MCF 10A (cell line): ENCODE data around the gene LHX3. TPM values are rescaled to one million over a fixed set of nuclear protein-coding genes. Genes with fewer than 3 reads are reported as not detected.

Experiments
- BruUV-seq: library from RNA; stranded (reverse); fragments of 400-500 nt; replicated peaks from 2 replicates; lab custom pipeline; 2021; lab: Mats Ljungman, UMichigan
- CTCF ChIA-PET: fragments of 300-600 bp; sonication (Branson Sonifier 250); formaldehyde crosslinking; extraction: SDS; loops from one replicate; lab custom pipeline; 2021; ENCODE audit warnings: antibody characterized with exemption, inconsistent platforms; lab: Yijun Ruan, JAX
- POLR2A ChIA-PET: fragments of 300-600, 350-650 bp; sonication (Branson Sonifier 250); formaldehyde crosslinking; extraction: SDS; loops from one replicate; lab custom pipeline; 2020; ENCODE audit warnings: antibody characterized with exemption, inconsistent platforms; lab: Yijun Ruan, JAX
- DNase-seq: peaks from one replicate; pipeline ENCODE4 v3.0.0-alpha.2; 2018; ENCODE audit not compliant: unreplicated experiment
- H3K27ac Mint-ChIP-seq: one replicate; pipeline ENCODE4 v1.8.0; 2022; ENCODE audit warnings: mild to moderate bottlenecking, low read depth, mixed read lengths; ENCODE audit not compliant: unreplicated experiment
- H3K27me3 Mint-ChIP-seq: one replicate; pipeline ENCODE4 v1.8.0; 2022; ENCODE audit warnings: mixed read lengths; ENCODE audit not compliant: insufficient read depth, unreplicated experiment
- H3K36me3 Mint-ChIP-seq: one replicate; pipeline ENCODE4 v1.8.0; 2022; ENCODE audit warnings: mild to moderate bottlenecking, moderate library complexity, mixed read lengths; ENCODE audit not compliant: insufficient read depth, unreplicated experiment
- H3K4me1 Mint-ChIP-seq: one replicate; pipeline ENCODE4 v1.8.0; 2022; ENCODE audit warnings: mixed read lengths; ENCODE audit not compliant: insufficient read depth, unreplicated experiment
- H3K4me3 Mint-ChIP-seq: one replicate; pipeline ENCODE4 v1.8.0; 2022; ENCODE audit warnings: mild to moderate bottlenecking, moderate library complexity, mixed read lengths; ENCODE audit not compliant: unreplicated experiment
- H3K9me3 Mint-ChIP-seq: one replicate; pipeline ENCODE4 v1.8.0; 2022; ENCODE audit warnings: mixed read lengths; ENCODE audit not compliant: unreplicated experiment
- CTCF ChIP-seq: fragments of 200-600 bp; IDR thresholded peaks from one replicate; pipeline ENCODE4 v1.8.0; 2022; ENCODE audit warnings: antibody characterized with exemption, mild to moderate bottlenecking; ENCODE audit not compliant: unreplicated experiment
- intact Hi-C: fragments of 100-400 bp; cut with micrococcal nuclease; formaldehyde crosslinking; loops from 2 replicates; pipeline ENCODE4 v1.14.1; 2022
- total RNA-seq: library from RNA; stranded (reverse); gene quantifications from 2 replicates; pipeline ENCODE4 v1.2.3, GENCODE V29; 2022

Gene LHX3
- total RNA-seq, 1 experiment from 2014 or later, result 0.26 TPM

- H3K27me3 Mint-ChIP-seq, result peaks cover 33% of the 10 kb centered on the region
- no TSS peak for BruUV-seq
- CTCF ChIA-PET, result no interaction called here
Observed at GRCh38 chr9:136180586-136180985, 24.3 kb downstream of the LHX3 start.

GRCh38 chr9:136179761-136180160 is 25.2 kb downstream of the LHX3 start:
- Mint-ChIP-seq H3K36me3 (no peaks in the 10 kb centered on the region), H3K9me3 (no peaks in the 10 kb centered on the region), H3K27ac (no peak overlapping the region), H3K27me3 (peaks cover 25% of the 10 kb centered on the region), H3K4me1 (no peaks in the 10 kb centered on the region), H3K4me3 (no peak overlapping the region)
- POLR2A ChIA-PET, result no interaction called here
- no TSS peak for BruUV-seq
- TF ChIP-seq CTCF, result no peak
- intact Hi-C loops, result no loop called here
- DNase-seq, result no peak
- CTCF ChIA-PET, result interaction anchor here (0.6 kb wide), 1 partner anchor 88 kb away, joined by 4 read pairs; no protein-coding TSS in a partner anchor

More at GRCh38 chr9:136180586-136180985, 24.3 kb downstream of the LHX3 start:
- Mint-ChIP-seq H3K4me1 (no peaks in the 10 kb centered on the region), H3K36me3 (no peaks in the 10 kb centered on the region), H3K4me3 (no peak overlapping the region), H3K9me3 (no peaks in the 10 kb centered on the region), H3K27ac (no peak overlapping the region)
- POLR2A ChIA-PET, result no interaction called here
- intact Hi-C loops, result no loop called here
- no peak for TF ChIP-seq CTCF
- no peak for DNase-seq

GRCh38 chr9:136179101-136179616 is 25.8 kb downstream of the LHX3 start:
- CTCF ChIA-PET, result interaction anchor here (0.6 to 1.0 kb wide), 3 partner anchors 9 to 88 kb away, joined by 3 to 4 read pairs (median 4); no protein-coding TSS in a partner anchor
- TF ChIP-seq CTCF, result no peak
- no TSS peak for BruUV-seq
- POLR2A ChIA-PET, result interaction anchor here (0.7 kb wide), 1 partner anchor 611 kb away, joined by 3 read pairs; no protein-coding TSS in a partner anchor
- no peak overlapping the region for H3K4me3 Mint-ChIP-seq
- intact Hi-C loops, result no loop called here
- no peak overlapping the region for H3K27ac Mint-ChIP-seq
- no peak for DNase-seq
- H3K27me3 Mint-ChIP-seq, result peaks cover 19% of the 10 kb centered on the region
- H3K36me3 Mint-ChIP-seq, result no peaks in the 10 kb centered on the region
- no peaks in the 10 kb centered on the region for H3K4me1 Mint-ChIP-seq
- no peaks in the 10 kb centered on the region for H3K9me3 Mint-ChIP-seq

GRCh38 chr9:136178773-136179075 is 26.2 kb downstream of the LHX3 start:
- Mint-ChIP-seq H3K4me3 (no peak overlapping the region), H3K27me3 (peaks cover 19% of the 10 kb centered on the region), H3K27ac (no peak overlapping the region), H3K4me1 (no peaks in the 10 kb centered on the region), H3K9me3 (no peaks in the 10 kb centered on the region), H3K36me3 (no peaks in the 10 kb centered on the region)
- intact Hi-C loops, result no loop called here
- ChIA-PET CTCF (interaction anchor here (0.6 to 1.0 kb wide), 4 partner anchors 9 to 104 kb away, joined by 3 to 4 read pairs (median 4); no protein-coding TSS in a partner anchor), POLR2A (interaction anchor here (0.7 kb wide), 1 partner anchor 612 kb away, joined by 3 read pairs; no protein-coding TSS in a partner anchor)
- no peak for DNase-seq
- no TSS peak for BruUV-seq
- no peak for TF ChIP-seq CTCF
